GM12878 (cell line): ENCODE results near the gene EDC4. TPM values are rescaled to one million over a fixed set of nuclear protein-coding genes. Genes with fewer than 3 reads are reported as not detected.

Experiments used
- ATAC-seq: fragments of 200-7000 bp; cut with Tn5 transposase; 3 replicates; pipeline ENCODE4 v1.9.1; 2020; ENCODE audit warnings: mild to moderate bottlenecking, moderate library complexity
- BruUV-seq: library from RNA; stranded (reverse); fragments of 400-500 nt; replicated peaks from 2 replicates; lab custom pipeline; 2021; lab: Mats Ljungman, UMichigan
- CTCF ChIA-PET: fragments of 300-600 bp; sonication (Branson Sonifier 250); formaldehyde crosslinking; extraction: SDS; loops from one replicate; lab custom pipeline; 2021; ENCODE audit warnings: inconsistent platforms; lab: Yijun Ruan, JAX
- POLR2A ChIA-PET: fragments of 350-600 bp; formaldehyde crosslinking; extraction: SDS; loops from one replicate; lab custom pipeline; 2021; ENCODE audit warnings: inconsistent platforms; lab: Charles Lee
- RAD21 ChIA-PET: fragments of 300-600 bp; sonication (Branson Sonifier 250); formaldehyde crosslinking; loops from one replicate; lab custom pipeline; 2023; ENCODE audit warnings: antibody characterized with exemption; ENCODE audit not compliant: unreplicated experiment; lab: Charles Lee
- SMC1A ChIA-PET: fragments of 300-600 bp; sonication (Branson Sonifier 250); formaldehyde crosslinking; loops from one replicate; lab custom pipeline; 2023; ENCODE audit not compliant: unreplicated experiment, uncharacterized antibody; lab: Charles Lee
- DNase-seq: peaks from one replicate; pipeline ENCODE4 v3.0.0-alpha.2; 2011; ENCODE audit warnings: low read depth, low spot score
- FAIRE-seq: peaks from 3 replicates; lab custom pipeline; 2011; peaks lifted over from hg19 to GRCh38; lab: Jason Lieb, UNC
- H2AFZ ChIP-seq: 2 replicates; pipeline ENCODE4 v1.6.0; 2011; ENCODE audit warnings: low read depth, low read length, control low read depth; ENCODE audit not compliant: control insufficient read depth
- H3K27ac ChIP-seq: 2 replicates; pipeline ENCODE4 v1.5.1; 2011; ENCODE audit warnings: control low read depth; ENCODE audit not compliant: control insufficient read depth, insufficient read depth
- H3K27me3 ChIP-seq, 2 experiments: replicated peaks in 1 of 2; 2 replicates each; pipeline versions ENCODE4 v1.6.0 to v1.6.1; 2011; ENCODE audit warnings: low read length in 1 of 2; ENCODE audit not compliant: control insufficient read depth in 2 of 2, insufficient read depth in 2 of 2
- H3K36me3 ChIP-seq, 2 experiments: 2 replicates each; pipeline ENCODE4 v1.5.1; 2011; ENCODE audit warnings: low read length in 1 of 2; ENCODE audit not compliant: control insufficient read depth in 2 of 2, insufficient read depth in 2 of 2
- H3K4me1 ChIP-seq: 2 replicates; pipeline ENCODE4 v1.6.1; 2011; ENCODE audit warnings: mild to moderate bottlenecking, low read length, moderate library complexity, mixed read lengths; ENCODE audit not compliant: control insufficient read depth, insufficient read depth
- H3K4me2 ChIP-seq: 2 replicates; pipeline ENCODE4 v1.6.0; 2011; ENCODE audit warnings: control low read depth; ENCODE audit not compliant: control insufficient read depth, insufficient read depth
- H3K4me3 ChIP-seq: fragments of 200-600 bp; sonication (generic); 2 replicates; pipeline ENCODE4 v1.5.1; 2016
- H3K79me2 ChIP-seq: 2 replicates; pipeline ENCODE4 v1.6.0; 2011; ENCODE audit warnings: low read length; ENCODE audit not compliant: control insufficient read depth, insufficient read depth
- H3K9ac ChIP-seq: 2 replicates; pipeline ENCODE4 v1.8.0; 2011; ENCODE audit warnings: low read length, control low read depth, mixed read lengths; ENCODE audit not compliant: control insufficient read depth, insufficient read depth
- H3K9me3 ChIP-seq: replicated peaks from 3 replicates; pipeline ENCODE4 v1.5.1; 2011; ENCODE audit warnings: mild to moderate bottlenecking, low read length; ENCODE audit not compliant: control insufficient read depth, insufficient read depth
- H4K20me1 ChIP-seq: 2 replicates; pipeline ENCODE4 v1.6.0; 2011; ENCODE audit not compliant: control insufficient read depth, insufficient read depth
- DPF2 ChIP-seq: fragments of 450-650 bp; IDR thresholded peaks from 2 replicates; pipeline ENCODE4 v1.6.1; 2017; ENCODE audit warnings: mild to moderate bottlenecking
- MEF2A ChIP-seq: IDR thresholded peaks from 2 replicates; pipeline ENCODE4 v1.6.1; 2011; ENCODE audit warnings: low read depth, mild to moderate bottlenecking, low read length, moderate library complexity; ENCODE audit not compliant: insufficient read depth
- MTA2 ChIP-seq: fragments of 450-650 bp; IDR thresholded peaks from 2 replicates; pipeline ENCODE4 v1.6.1; 2016; ENCODE audit warnings: low read depth, mild to moderate bottlenecking, moderate library complexity
- NKRF ChIP-seq: fragments of 450-650 bp; conservative IDR thresholded peaks from 2 replicates; pipeline ENCODE4 v1.6.1; 2017; ENCODE audit warnings: mild to moderate bottlenecking, moderate library complexity
- POU2F2 ChIP-seq: IDR thresholded peaks from 3 replicates; pipeline ENCODE4 v1.6.1; 2011; ENCODE audit warnings: low read depth, mild to moderate bottlenecking, low read length, borderline replicate concordance
- SMAD1 ChIP-seq: fragments of 450-650 bp; IDR thresholded peaks from 2 replicates; pipeline ENCODE4 v1.6.1; 2018; ENCODE audit warnings: mild to moderate bottlenecking, low read depth; ENCODE audit not compliant: partially characterized antibody
- ZBED1 ChIP-seq: IDR thresholded peaks from 2 replicates; pipeline ENCODE4 v1.6.1; 2016; ENCODE audit warnings: borderline replicate concordance
- ZSCAN29 ChIP-seq: fragments of 450-650 bp; IDR thresholded peaks from 2 replicates; pipeline ENCODE4 v1.6.1; 2017; ENCODE audit warnings: mild to moderate bottlenecking, moderate library complexity
- WGBS: methylation state at CpG from one replicate; pipeline ENCODE4 v1.1.6; 2016; ENCODE audit warnings: low lambda C conversion rate; ENCODE audit not compliant: insufficient replicate concordance, insufficient coverage; ENCODE audit errors: missing lambda C conversion rate; 5-methylcytosine and 5-hydroxymethylcytosine counted together
- in situ Hi-C: fragments of 300-500 bp; cut with MboI; formaldehyde crosslinking; loops from 9 replicates; pipeline ENCODE4 v1.14.3; 2018; ENCODE audit warnings: mixed read lengths
- intact Hi-C: fragments of 100-400 bp; cut with micrococcal nuclease; formaldehyde crosslinking; loops from one replicate; pipeline ENCODE4 v1.14.2; 2022; ENCODE audit not compliant: unreplicated experiment
- polyA plus RNA-seq, 11 experiments: library from polyadenylated mRNA; depleted of rRNA in 4 of 11; unstranded in 6 of 11; stranded (reverse) in 5 of 11; fragments of >200 nt; fragmentation: Nextera tagmentation in 4 of 11; fragmentation: Illumina TruSeq in 1 of 11; extraction: Ambion mirVana in 4 of 11; extraction: Trizol in 1 of 11; gene quantifications; 1 replicate in 1 of 11; 2 replicates in 10 of 11; pipeline versions ENCODE4 v1.2.1 to v1.2.3, GENCODE V29; 2011 to 2016; ENCODE audit warnings: inconsistent platforms in 2 of 11, missing spikeins in 2 of 11, low read depth in 1 of 11
- total RNA-seq, 4 experiments: library from RNA; depleted of rRNA in 3 of 4; stranded (reverse); fragments of >200 nt in 3 of 4; fragmentation: Illumina TruSeq in 1 of 4; extraction: Trizol in 1 of 4; gene quantifications; 2 replicates each; pipeline versions ENCODE4 v1.2.1 to v1.2.3, GENCODE V29; 2013 to 2021
- TF ChIP-seq, protein P1 (sequence below): fragments of 450-650 bp; IDR thresholded peaks from 2 replicates; pipeline ENCODE4 v1.6.1; 2016; ENCODE audit warnings: mild to moderate bottlenecking
- TF ChIP-seq, protein P2 (sequence below): fragments of 450-650 bp; IDR thresholded peaks from 2 replicates; pipeline ENCODE4 v1.6.1; 2017; ENCODE audit warnings: mild to moderate bottlenecking, moderate library complexity
- TF ChIP-seq, protein P3 (sequence below): fragments of 450-650 bp; IDR thresholded peaks from 2 replicates; pipeline ENCODE4 v1.6.1; 2017; ENCODE audit warnings: antibody characterized with exemption, mild to moderate bottlenecking, moderate library complexity

The EDC4 gene
- total and polyA plus RNA-seq, 10 of the 15 experiments (the other 5 are each of a cell fraction or from before 2014, with no cell fraction given): 1.2 to 86.0 (median 53.4) TPM

GRCh38 chr16:67892899-67893742, 20.3 kb downstream of the EDC4 start, which contains the start of gene PSKH1:
Gene PSKH1 (plus strand): TSS chr16:67893254. CDS start chr16:67908750, 15,496 bp downstream.
- under 1% methylated on average over 58 of the region's 90 CpGs for WGBS
- peaks cover 7% of the 10 kb centered on the region for H3K4me1 ChIP-seq
- no TSS peak for BruUV-seq
- RAD21 ChIA-PET: interaction anchor here (1.5 kb wide), 1 partner anchor 19 kb away, joined by 3 read pairs; no protein-coding TSS in a partner anchor
- peak within 1 kb of the TSS; percentile 90 for H2AFZ ChIP-seq
- DNase-seq: peak; percentile 74
- no peaks in the 10 kb centered on the region for H3K27me3 ChIP-seq
- no peaks in the 10 kb centered on the region for H4K20me1 ChIP-seq
- H3K79me2 ChIP-seq: peaks cover 24% of the 10 kb centered on the region
- SMC1A ChIA-PET: interaction anchor here (1.0 to 3.0 kb wide), 6 partner anchors 10 to 171 kb away, joined by 3 to 14 read pairs (median 4); partner anchors contain the start of gene NUTF2
- H3K4me2 ChIP-seq: peak within 1 kb of the TSS; percentile 79
- in situ Hi-C loops (no loop called here), intact Hi-C loops (loop anchor here (5.0 kb wide), 1 partner anchor 34 kb away; no protein-coding TSS in a partner anchor)
- CTCF ChIA-PET: interaction anchor here (1.0 to 3.4 kb wide), 6 partner anchors 9 to 334 kb away, joined by 3 to 27 read pairs (median 3); partner anchors contain the start of genes NRN1L and PSMB10
- peak within 1 kb of the TSS; percentile 83 for H3K4me3 ChIP-seq
- POLR2A ChIA-PET: interaction anchor here (0.6 to 1.4 kb wide), 4 partner anchors 10 to 181 kb away, joined by 4 to 9 read pairs (median 4); partner anchors contain the start of gene NUTF2
- H3K36me3 ChIP-seq: no peaks in the 10 kb centered on the region; a peak in 1 of 4 replicates
- peak; percentile 98 for ATAC-seq
- peak within 1 kb of the TSS; percentile 79 for H3K27ac ChIP-seq
- H3K9ac ChIP-seq: peak within 1 kb of the TSS; percentile 86
- H3K9me3 ChIP-seq: no peaks in the 10 kb centered on the region
- FAIRE-seq: peak; percentile 88
- TF ChIP-seq MTA2 (no peak), ZBED1 (no peak), POU2F2 (no peak), MEF2A (no peak), ZSCAN29 (no peak), DPF2 (peak; percentile 61), SMAD1 (no peak), NKRF (peak; percentile 90)
- TF ChIP-seq, protein P1, sequence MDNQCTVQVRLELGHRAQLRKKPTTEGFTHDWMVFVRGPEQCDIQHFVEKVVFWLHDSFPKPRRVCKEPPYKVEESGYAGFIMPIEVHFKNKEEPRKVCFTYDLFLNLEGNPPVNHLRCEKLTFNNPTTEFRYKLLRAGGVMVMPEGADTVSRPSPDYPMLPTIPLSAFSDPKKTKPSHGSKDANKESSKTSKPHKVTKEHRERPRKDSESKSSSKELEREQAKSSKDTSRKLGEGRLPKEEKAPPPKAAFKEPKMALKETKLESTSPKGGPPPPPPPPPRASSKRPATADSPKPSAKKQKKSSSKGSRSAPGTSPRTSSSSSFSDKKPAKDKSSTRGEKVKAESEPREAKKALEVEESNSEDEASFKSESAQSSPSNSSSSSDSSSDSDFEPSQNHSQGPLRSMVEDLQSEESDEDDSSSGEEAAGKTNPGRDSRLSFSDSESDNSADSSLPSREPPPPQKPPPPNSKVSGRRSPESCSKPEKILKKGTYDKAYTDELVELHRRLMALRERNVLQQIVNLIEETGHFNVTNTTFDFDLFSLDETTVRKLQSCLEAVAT: no peak
- TF ChIP-seq, protein P2, sequence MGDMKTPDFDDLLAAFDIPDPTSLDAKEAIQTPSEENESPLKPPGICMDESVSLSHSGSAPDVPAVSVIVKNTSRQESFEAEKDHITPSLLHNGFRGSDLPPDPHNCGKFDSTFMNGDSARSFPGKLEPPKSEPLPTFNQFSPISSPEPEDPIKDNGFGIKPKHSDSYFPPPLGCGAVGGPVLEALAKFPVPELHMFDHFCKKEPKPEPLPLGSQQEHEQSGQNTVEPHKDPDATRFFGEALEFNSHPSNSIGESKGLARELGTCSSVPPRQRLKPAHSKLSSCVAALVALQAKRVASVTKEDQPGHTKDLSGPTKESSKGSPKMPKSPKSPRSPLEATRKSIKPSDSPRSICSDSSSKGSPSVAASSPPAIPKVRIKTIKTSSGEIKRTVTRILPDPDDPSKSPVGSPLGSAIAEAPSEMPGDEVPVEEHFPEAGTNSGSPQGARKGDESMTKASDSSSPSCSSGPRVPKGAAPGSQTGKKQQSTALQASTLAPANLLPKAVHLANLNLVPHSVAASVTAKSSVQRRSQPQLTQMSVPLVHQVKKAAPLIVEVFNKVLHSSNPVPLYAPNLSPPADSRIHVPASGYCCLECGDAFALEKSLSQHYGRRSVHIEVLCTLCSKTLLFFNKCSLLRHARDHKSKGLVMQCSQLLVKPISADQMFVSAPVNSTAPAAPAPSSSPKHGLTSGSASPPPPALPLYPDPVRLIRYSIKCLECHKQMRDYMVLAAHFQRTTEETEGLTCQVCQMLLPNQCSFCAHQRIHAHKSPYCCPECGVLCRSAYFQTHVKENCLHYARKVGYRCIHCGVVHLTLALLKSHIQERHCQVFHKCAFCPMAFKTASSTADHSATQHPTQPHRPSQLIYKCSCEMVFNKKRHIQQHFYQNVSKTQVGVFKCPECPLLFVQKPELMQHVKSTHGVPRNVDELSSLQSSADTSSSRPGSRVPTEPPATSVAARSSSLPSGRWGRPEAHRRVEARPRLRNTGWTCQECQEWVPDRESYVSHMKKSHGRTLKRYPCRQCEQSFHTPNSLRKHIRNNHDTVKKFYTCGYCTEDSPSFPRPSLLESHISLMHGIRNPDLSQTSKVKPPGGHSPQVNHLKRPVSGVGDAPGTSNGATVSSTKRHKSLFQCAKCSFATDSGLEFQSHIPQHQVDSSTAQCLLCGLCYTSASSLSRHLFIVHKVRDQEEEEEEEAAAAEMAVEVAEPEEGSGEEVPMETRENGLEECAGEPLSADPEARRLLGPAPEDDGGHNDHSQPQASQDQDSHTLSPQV: peak; percentile 15; the same call in 1 of the 2 replicates
- TF ChIP-seq, protein P3, sequence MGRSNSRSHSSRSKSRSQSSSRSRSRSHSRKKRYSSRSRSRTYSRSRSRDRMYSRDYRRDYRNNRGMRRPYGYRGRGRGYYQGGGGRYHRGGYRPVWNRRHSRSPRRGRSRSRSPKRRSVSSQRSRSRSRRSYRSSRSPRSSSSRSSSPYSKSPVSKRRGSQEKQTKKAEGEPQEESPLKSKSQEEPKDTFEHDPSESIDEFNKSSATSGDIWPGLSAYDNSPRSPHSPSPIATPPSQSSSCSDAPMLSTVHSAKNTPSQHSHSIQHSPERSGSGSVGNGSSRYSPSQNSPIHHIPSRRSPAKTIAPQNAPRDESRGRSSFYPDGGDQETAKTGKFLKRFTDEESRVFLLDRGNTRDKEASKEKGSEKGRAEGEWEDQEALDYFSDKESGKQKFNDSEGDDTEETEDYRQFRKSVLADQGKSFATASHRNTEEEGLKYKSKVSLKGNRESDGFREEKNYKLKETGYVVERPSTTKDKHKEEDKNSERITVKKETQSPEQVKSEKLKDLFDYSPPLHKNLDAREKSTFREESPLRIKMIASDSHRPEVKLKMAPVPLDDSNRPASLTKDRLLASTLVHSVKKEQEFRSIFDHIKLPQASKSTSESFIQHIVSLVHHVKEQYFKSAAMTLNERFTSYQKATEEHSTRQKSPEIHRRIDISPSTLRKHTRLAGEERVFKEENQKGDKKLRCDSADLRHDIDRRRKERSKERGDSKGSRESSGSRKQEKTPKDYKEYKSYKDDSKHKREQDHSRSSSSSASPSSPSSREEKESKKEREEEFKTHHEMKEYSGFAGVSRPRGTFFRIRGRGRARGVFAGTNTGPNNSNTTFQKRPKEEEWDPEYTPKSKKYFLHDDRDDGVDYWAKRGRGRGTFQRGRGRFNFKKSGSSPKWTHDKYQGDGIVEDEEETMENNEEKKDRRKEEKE: no peak
